Endothelial cell (in vitro differentiated cells): ENCODE results near the gene NIF3L1. TPM values are rescaled to one million over a fixed set of nuclear protein-coding genes. Genes with fewer than 3 reads are reported as not detected.
"Not testable (repeated sequence)": the region's sequence is repeated elsewhere in the genome, so short reads cannot be mapped to it uniquely, and the experiment has no call there.

Source experiments
- DNase-seq: peaks from one replicate; pipeline ENCODE4 v3.0.0; 2021; ENCODE audit warnings: low spot score
- H3K27ac Mint-ChIP-seq: one replicate; pipeline ENCODE4 v1.8.0; 2021; ENCODE audit warnings: mixed read lengths, inconsistent platforms; ENCODE audit not compliant: unreplicated experiment
- H3K27me3 Mint-ChIP-seq: one replicate; pipeline ENCODE4 v1.8.0; 2021; ENCODE audit warnings: mild to moderate bottlenecking, moderate library complexity, mixed read lengths, inconsistent platforms; ENCODE audit not compliant: unreplicated experiment
- H3K36me3 Mint-ChIP-seq: one replicate; pipeline ENCODE4 v1.8.0; 2021; ENCODE audit warnings: mild to moderate bottlenecking, low read depth, mixed read lengths, inconsistent platforms; ENCODE audit not compliant: unreplicated experiment
- H3K4me1 Mint-ChIP-seq: one replicate; pipeline ENCODE4 v1.8.0; 2021; ENCODE audit warnings: mild to moderate bottlenecking, mixed read lengths, inconsistent platforms; ENCODE audit not compliant: unreplicated experiment
- H3K4me3 Mint-ChIP-seq: one replicate; pipeline ENCODE4 v1.8.0; 2021; ENCODE audit warnings: mild to moderate bottlenecking, mixed read lengths, inconsistent platforms; ENCODE audit not compliant: unreplicated experiment
- H3K9me3 Mint-ChIP-seq: one replicate; pipeline ENCODE4 v1.8.0; 2021; ENCODE audit warnings: mixed read lengths, inconsistent platforms; ENCODE audit not compliant: unreplicated experiment
- CTCF ChIP-seq: fragments of 200-600 bp; sonication (generic); IDR thresholded peaks from one replicate; pipeline ENCODE4 v1.5.0; 2021; ENCODE audit warnings: antibody characterized with exemption; ENCODE audit not compliant: unreplicated experiment
- total RNA-seq: library from RNA; stranded (reverse); fragmentation: NEBNext Ultra II Directional; extraction: Animal tissue kit (Norgen Biotek cat#: 25700); gene quantifications from one replicate; pipeline ENCODE4 v1.2.1, GENCODE V29; 2021; ENCODE audit not compliant: unreplicated experiment

NIF3L1 gene
- total RNA-seq, 1 donor from 2014 or later = 14.2 TPM

- Mint-ChIP-seq H3K9me3 (no peaks in the 10 kb centered on the region), H3K36me3 (peaks cover 3% of the 10 kb centered on the region), H3K4me1 (no peaks in the 10 kb centered on the region), H3K27me3 (no peaks in the 10 kb centered on the region), H3K27ac (no peak overlapping the region), H3K4me3 (no peak overlapping the region)
- DNase-seq = no peak
- no peak for TF ChIP-seq CTCF
Observed at GRCh38 chr2:200871151-200871550, 18.0 kb upstream of the NIF3L1 start.

- no peak overlapping the region for H3K27ac Mint-ChIP-seq
- no peak for DNase-seq
- peaks cover 3% of the 10 kb centered on the region for H3K36me3 Mint-ChIP-seq
- H3K27me3 Mint-ChIP-seq = no peaks in the 10 kb centered on the region
- no peak overlapping the region for H3K4me3 Mint-ChIP-seq
- TF ChIP-seq CTCF = no peak
- H3K9me3 Mint-ChIP-seq = no peaks in the 10 kb centered on the region
- no peaks in the 10 kb centered on the region for H3K4me1 Mint-ChIP-seq
Observed at GRCh38 chr2:200873560-200873959, 15.6 kb upstream of the NIF3L1 start.

- peaks cover 13% of the 10 kb centered on the region for H3K36me3 Mint-ChIP-seq
- H3K27me3 Mint-ChIP-seq = peaks cover 1% of the 10 kb centered on the region
- no peaks in the 10 kb centered on the region for H3K4me1 Mint-ChIP-seq
Observed at GRCh38 chr2:200877443-200877842, 11.7 kb upstream of the NIF3L1 start.

GRCh38 chr2:200878289-200878880 lies 10.8 kb upstream of the NIF3L1 start:
- no peaks in the 10 kb centered on the region for H3K9me3 Mint-ChIP-seq
- peaks cover 1% of the 10 kb centered on the region for H3K27me3 Mint-ChIP-seq
- no peak for TF ChIP-seq CTCF
- H3K36me3 Mint-ChIP-seq = peaks cover 18% of the 10 kb centered on the region
- H3K27ac Mint-ChIP-seq = no peak overlapping the region
- DNase-seq = no peak
- H3K4me3 Mint-ChIP-seq = no peak overlapping the region
- no peaks in the 10 kb centered on the region for H3K4me1 Mint-ChIP-seq

More at GRCh38 chr2:200877443-200877842, 11.7 kb upstream of the NIF3L1 start:
- H3K4me3 Mint-ChIP-seq = no peak overlapping the region
- H3K9me3 Mint-ChIP-seq = no peaks in the 10 kb centered on the region
- no peak for TF ChIP-seq CTCF
- no peak overlapping the region for H3K27ac Mint-ChIP-seq
- DNase-seq = no peak

GRCh38 chr2:200881715-200882249 lies 7.4 kb upstream of the NIF3L1 start:
- H3K27me3 Mint-ChIP-seq, DNase-seq, H3K27ac Mint-ChIP-seq, H3K4me3 Mint-ChIP-seq, H3K9me3 Mint-ChIP-seq, H3K4me1 Mint-ChIP-seq: not testable (repeated sequence)
- peaks cover 18% of the 10 kb centered on the region for H3K36me3 Mint-ChIP-seq
